HCT116 (cell line): ENCODE measurements around the gene GAB2. TPM values are rescaled to one million over a fixed set of nuclear protein-coding genes. Genes with fewer than 3 reads are reported as not detected.

Experiments
- ATAC-seq: fragments of 200-7000 bp; cut with Tn5 transposase; 2 replicates; pipeline ENCODE4 v1.9.1; 2020; ENCODE audit warnings: mild to moderate bottlenecking, moderate library complexity
- BruUV-seq: library from RNA; stranded (reverse); fragments of 400-500 nt; replicated peaks from 2 replicates; lab custom pipeline; 2021; lab: Mats Ljungman, UMichigan
- CTCF ChIA-PET: fragments of 300-600 bp; sonication (Branson Sonifier 250); formaldehyde crosslinking; loops from one replicate; lab custom pipeline; 2021; ENCODE audit warnings: antibody characterized with exemption; lab: Charles Lee
- POLR2A ChIA-PET: fragments of 300-600, 350-600 bp; sonication (Branson Sonifier 250); formaldehyde crosslinking; loops from one replicate; lab custom pipeline; 2021; ENCODE audit warnings: antibody characterized with exemption; lab: Charles Lee
- RAD21 ChIA-PET, 2 experiments: fragments of 300-600 bp; sonication (Branson Sonifier 250); formaldehyde crosslinking; loops; one replicate each; lab custom pipeline; 2023; ENCODE audit warnings: low total read pairs in 2 of 2; ENCODE audit not compliant: uncharacterized antibody in 2 of 2, unreplicated experiment in 2 of 2, low non-redundant PET in 1 of 2; lab: Charles Lee
- DNase-seq: peaks from one replicate; pipeline ENCODE4 v3.0.0-alpha.2; 2010; ENCODE audit warnings: low read depth, low spot score
- H2AFZ ChIP-seq: fragments of 200-600 bp; shearing (Covaris generic), sonication (generic); 2 replicates; pipeline ENCODE4 v1.6.1; 2017; ENCODE audit warnings: low read depth, mixed run types, mixed read lengths, antibody characterized with exemption, low read length; ENCODE audit not compliant: poor library complexity, severe bottlenecking
- H3K27ac ChIP-seq: 2 replicates; pipeline ENCODE4 v1.5.1; 2012; ENCODE audit warnings: low read depth, low read length
- H3K27me3 ChIP-seq: fragments of 200-600 bp; sonication (generic); 2 replicates; pipeline ENCODE4 v1.6.1; 2016; ENCODE audit warnings: mixed run types, low read length, mixed read lengths; ENCODE audit not compliant: insufficient read depth
- H3K36me3 ChIP-seq, 2 experiments: fragments of 200-500 bp in 1 of 2; fragments of 200-600 bp in 1 of 2; sonication (Bioruptor generic) in 1 of 2; sonication (generic) in 1 of 2; 2 replicates each; pipeline versions ENCODE4 v1.5.1 to v1.6.1; 2014 to 2016; ENCODE audit warnings: low read length in 2 of 2, inconsistent platforms in 1 of 2, mixed read lengths in 1 of 2, mixed run types in 1 of 2; ENCODE audit not compliant: insufficient read depth in 2 of 2, control insufficient read depth in 1 of 2
- H3K4me1 ChIP-seq, 2 experiments: fragments of 200-600 bp in 1 of 2; sonication (generic) in 1 of 2; 2 replicates each; pipeline versions ENCODE4 v1.5.1 to v1.6.1; 2012 to 2017; ENCODE audit warnings: low read length in 2 of 2, inconsistent platforms in 1 of 2, mild to moderate bottlenecking in 1 of 2, mixed read lengths in 1 of 2, mixed run types in 1 of 2, moderate library complexity in 1 of 2; ENCODE audit not compliant: insufficient read depth in 2 of 2, control insufficient read depth in 1 of 2
- H3K4me2 ChIP-seq: fragments of 200-600 bp; sonication (generic); 2 replicates; pipeline ENCODE4 v1.6.1; 2017; ENCODE audit warnings: mixed run types, low read length, mixed read lengths
- H3K4me3 ChIP-seq, 2 experiments: fragments of 200-600 bp in 1 of 2; sonication (generic) in 1 of 2; replicated peaks in 1 of 2; 2 replicates each; pipeline ENCODE4 v1.5.1; 2011 to 2016; ENCODE audit warnings: low read length in 2 of 2, control low read depth in 1 of 2, low read depth in 1 of 2, mild to moderate bottlenecking in 1 of 2, mixed read lengths in 1 of 2, mixed run types in 1 of 2
- H3K79me2 ChIP-seq: fragments of 200-600 bp; sonication (generic); 2 replicates; pipeline ENCODE4 v1.6.1; 2017; ENCODE audit warnings: mild to moderate bottlenecking, mixed run types, low read length, moderate library complexity, mixed read lengths; ENCODE audit not compliant: insufficient read depth
- H3K9ac ChIP-seq: fragments of 200-600 bp; sonication (generic); 2 replicates; pipeline ENCODE4 v1.6.1; 2016; ENCODE audit warnings: low read length, mixed read lengths
- H3K9me2 ChIP-seq: fragments of 200-600 bp; sonication (generic), shearing (Covaris generic); 2 replicates; pipeline ENCODE4 v1.6.1; 2017; ENCODE audit warnings: mixed run types, mild to moderate bottlenecking, moderate library complexity; ENCODE audit not compliant: insufficient read depth
- H3K9me3 ChIP-seq, 2 experiments: fragments of 200-500 bp in 1 of 2; fragments of 200-600 bp in 1 of 2; sonication (Bioruptor generic) in 1 of 2; sonication (generic) in 1 of 2; 2 replicates each; pipeline ENCODE4 v1.6.1; 2014 to 2017; ENCODE audit warnings: low read length in 2 of 2, mixed read lengths in 2 of 2, inconsistent platforms in 1 of 2, low read depth in 1 of 2, mild to moderate bottlenecking in 1 of 2, mixed run types in 1 of 2, moderate library complexity in 1 of 2; ENCODE audit not compliant: control insufficient read depth in 1 of 2, insufficient read depth in 1 of 2
- H4K20me1 ChIP-seq: fragments of 200-600 bp; sonication (generic), shearing (Covaris generic); 2 replicates; pipeline ENCODE4 v1.6.1; 2017; ENCODE audit warnings: mixed run types, mild to moderate bottlenecking, moderate library complexity; ENCODE audit not compliant: insufficient read depth
- ATF3 ChIP-seq: IDR thresholded peaks from 2 replicates; pipeline ENCODE4 v1.6.1; 2012
- CBX3 ChIP-seq: IDR thresholded peaks from 2 replicates; pipeline ENCODE4 v1.6.1; 2012; ENCODE audit warnings: low read depth
- CEBPB ChIP-seq: IDR thresholded peaks from 2 replicates; pipeline ENCODE4 v1.6.1; 2012; ENCODE audit warnings: low read depth
- EGR1 ChIP-seq: IDR thresholded peaks from 2 replicates; pipeline ENCODE4 v1.6.1; 2012; ENCODE audit warnings: low read depth
- EZH2 ChIP-seq: fragments of 200-600 bp; sonication (generic); IDR thresholded peaks from 2 replicates; pipeline ENCODE4 v1.6.1; 2017; ENCODE audit warnings: antibody characterized with exemption, mixed run types
- EZH2phosphoT487 ChIP-seq: fragments of 200-600 bp; IDR thresholded peaks from 2 replicates; pipeline ENCODE4 v1.6.1; 2018; ENCODE audit warnings: antibody characterized with exemption, borderline replicate concordance
- FOSL1 ChIP-seq: IDR thresholded peaks from 2 replicates; pipeline ENCODE4 v1.6.1; 2012; ENCODE audit warnings: low read depth
- JUND ChIP-seq: IDR thresholded peaks from 2 replicates; pipeline ENCODE4 v1.6.1; 2012
- MAX ChIP-seq: IDR thresholded peaks from 2 replicates; pipeline ENCODE4 v1.6.1; 2012
- POLR2A ChIP-seq: IDR thresholded peaks from 2 replicates; pipeline ENCODE4 v1.7.0; 2011; ENCODE audit warnings: borderline replicate concordance; ENCODE audit not compliant: insufficient read depth, insufficient read length; ENCODE audit errors: extremely low read depth
- POLR2AphosphoS5 ChIP-seq: IDR thresholded peaks from 2 replicates; pipeline ENCODE4 v1.6.1; 2011; ENCODE audit warnings: mild to moderate bottlenecking, low read depth, low read length, moderate library complexity
- REST ChIP-seq: IDR thresholded peaks from 2 replicates; pipeline ENCODE4 v1.6.1; 2012; ENCODE audit warnings: low read depth
- SP1 ChIP-seq: IDR thresholded peaks from 2 replicates; pipeline ENCODE4 v1.6.1; 2012; ENCODE audit warnings: low read depth
- SRF ChIP-seq: IDR thresholded peaks from 2 replicates; pipeline ENCODE4 v1.6.1; 2012; ENCODE audit warnings: low read depth
- TCF7L2 ChIP-seq: IDR thresholded peaks from 2 replicates; pipeline ENCODE4 v1.7.0; 2011; ENCODE audit warnings: borderline replicate concordance, inconsistent platforms; ENCODE audit not compliant: insufficient read depth, insufficient read length; ENCODE audit errors: extremely low read depth
- YY1 ChIP-seq: IDR thresholded peaks from 2 replicates; pipeline ENCODE4 v1.6.1; 2011; ENCODE audit warnings: low read length, low read depth, moderate library complexity, mild to moderate bottlenecking; ENCODE audit not compliant: insufficient replicate concordance; ENCODE audit errors: extremely low read depth
- ZBTB33 ChIP-seq: IDR thresholded peaks from 2 replicates; pipeline ENCODE4 v1.6.1; 2011; ENCODE audit warnings: mild to moderate bottlenecking, low read length, moderate library complexity; ENCODE audit not compliant: insufficient replicate concordance; ENCODE audit errors: extremely low read depth
- intact Hi-C: fragments of 100-400 bp; cut with micrococcal nuclease; formaldehyde crosslinking; loops from 2 replicates; pipeline ENCODE4 v1.10.0; 2022
- total RNA-seq: library from RNA; stranded (reverse); gene quantifications from one replicate; pipeline ENCODE4 v1.2.1, GENCODE V29; 2021; ENCODE audit not compliant: unreplicated experiment

GAB2 gene
- total RNA-seq, 1 experiment from 2014 or later, result 1.9 TPM

GRCh38 chr11:78212586-78213371 is 204.8 kb downstream of the GAB2 start:
- ATAC-seq (no peak), DNase-seq (no peak)
- intact Hi-C loops, result no loop called here
- no peak overlapping the region for H3K4me2 ChIP-seq
- no peaks in the 10 kb centered on the region for H4K20me1 ChIP-seq
- no TSS peak for BruUV-seq
- CTCF ChIA-PET, result no interaction called here
- H3K9me2 ChIP-seq, result no peaks in the 10 kb centered on the region
- POLR2A ChIA-PET, result no interaction called here
- peaks cover 0 to 7% of the 10 kb centered on the region in 2 experiments; a peak in 2 of 4 replicates for H3K4me1 ChIP-seq
- H2AFZ ChIP-seq, result no peak overlapping the region
- H3K27me3 ChIP-seq, result no peaks in the 10 kb centered on the region
- H3K27ac ChIP-seq, result no peak overlapping the region
- RAD21 ChIA-PET, result no interaction called here
- H3K9me3 ChIP-seq, result no peaks in the 10 kb centered on the region
- H3K36me3 ChIP-seq, result peaks cover 0 to 10% of the 10 kb centered on the region in 2 experiments; a peak in 1 of 4 replicates
- no peak overlapping the region for H3K9ac ChIP-seq
- no peaks in the 10 kb centered on the region for H3K79me2 ChIP-seq
- no peak overlapping the region for H3K4me3 ChIP-seq
- TF ChIP-seq SRF (no peak), ZBTB33 (no peak), EGR1 (no peak), FOSL1 (no peak), EZH2 (no peak), REST (no peak), POLR2AphosphoS5 (no peak), CBX3 (no peak), CEBPB (no peak), TCF7L2 (no peak), YY1 (no peak), JUND (no peak), EZH2phosphoT487 (no peak), ATF3 (no peak), SP1 (no peak), MAX (no peak), POLR2A (no peak)
- TF ChIP-seq, all 23 proteins: peak for 0
